Breast epithelium (tissue), 3 donors: ENCODE results near the gene ASZ1.

Experiments used
- CTCF ChIP-seq, 3 donors: fragments of 450-650 bp; IDR thresholded peaks; one replicate each; pipeline ENCODE4 v1.5.1; 2016 to 2017; ENCODE audit warnings: antibody characterized with exemption in 3 of 3, mild to moderate bottlenecking in 3 of 3, moderate library complexity in 3 of 3
- POLR2A ChIP-seq: fragments of 450-650 bp; IDR thresholded peaks from one replicate; pipeline ENCODE4 v1.6.1; 2016; ENCODE audit warnings: antibody characterized with exemption, mild to moderate bottlenecking, moderate library complexity

- TF ChIP-seq CTCF (IDR thresholded peaks at IDR 0.05) (no peak), POLR2A (no peak)
These were observed 31.6 kb downstream of the ASZ1 start for GRCh38 chr7:117395743-117396142.
